Measurements from ENCODE around the gene GTPBP1.
A peak's percentile ranks its signal among the peaks of the same experiment; 100 is the strongest.

Gene GTPBP1

GRCh38 chr22:38742176-38742942 is 36.6 kb downstream of the GTPBP1 start:
- DNase-seq = no peak

DNA sequence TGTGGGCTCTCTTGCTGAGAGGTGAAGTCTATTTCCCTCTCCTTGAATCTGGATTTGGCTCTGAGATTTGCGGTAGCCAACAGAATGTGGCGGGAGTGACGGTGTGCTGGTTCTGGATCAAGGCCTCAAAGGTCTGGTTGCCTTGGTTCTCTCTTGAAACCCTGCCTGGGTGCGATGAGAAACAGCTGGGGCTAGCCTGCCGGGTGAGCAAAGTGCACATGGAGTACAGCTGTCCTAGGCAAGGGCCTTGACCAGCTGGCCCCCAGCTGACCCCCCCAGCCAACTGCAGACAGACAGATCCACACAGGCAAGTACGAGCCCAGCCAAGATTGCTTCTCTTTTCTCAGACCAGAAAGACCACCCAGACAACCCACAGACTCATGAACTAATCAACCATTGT is 39.2 kb downstream of the GTPBP1 start:
- DNase-seq = no peak

GRCh38 chr22:38745676-38746460 is 40.1 kb downstream of the GTPBP1 start:
- DNase-seq = no peak

- no peak for DNase-seq
These were observed 42.9 kb downstream of the GTPBP1 start for GRCh38 chr22:38748487-38749136.

DNA sequence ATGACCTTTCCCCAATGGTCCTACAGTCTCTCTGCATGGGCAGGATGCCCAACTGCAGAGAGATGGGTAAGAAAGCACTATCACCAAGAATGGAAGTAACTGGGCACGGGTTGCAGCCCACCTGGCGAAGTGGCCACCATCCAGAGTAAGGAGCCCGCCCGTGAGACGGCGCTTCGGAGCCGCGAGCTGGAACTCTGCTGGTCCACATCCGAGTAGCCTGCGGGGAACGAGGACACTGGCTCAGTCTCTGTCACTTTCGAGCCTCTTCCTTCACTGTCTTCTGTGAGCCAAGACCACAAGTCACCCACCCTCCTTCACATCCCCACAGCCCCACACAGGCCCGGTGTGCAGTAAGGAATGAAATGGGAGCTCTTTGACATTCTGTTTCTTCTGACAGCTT is 44.4 kb downstream of the GTPBP1 start:
- no peak for DNase-seq

GRCh38 chr22:38750638-38751037 is 44.9 kb downstream of the GTPBP1 start:
- DNase-seq = no peak

DNA sequence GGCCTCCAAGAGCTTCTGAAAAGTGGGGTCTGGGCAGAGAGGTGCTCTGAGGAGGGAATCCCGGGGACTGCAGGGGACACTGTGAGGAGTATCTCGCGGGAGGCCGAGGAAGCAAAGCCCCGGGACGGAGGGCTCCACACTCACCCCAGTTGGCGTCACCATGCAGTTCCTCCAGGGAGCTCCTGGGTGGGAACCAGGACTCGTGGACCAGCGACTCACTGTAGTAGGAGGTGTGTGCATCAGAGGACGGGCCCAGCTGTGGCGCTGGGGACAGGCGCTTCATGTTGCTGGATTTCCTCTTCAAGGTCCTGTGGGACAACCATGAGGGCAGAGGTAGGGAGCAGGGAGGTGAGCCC is 45.3 kb downstream of the GTPBP1 start:
- no peak for DNase-seq

GRCh38 chr22:38751422-38752346 is 45.9 kb downstream of the GTPBP1 start:
- DNase-seq = no peak

GRCh38 chr22:38753948-38754750 is 48.4 kb downstream of the GTPBP1 start:
- DNase-seq = peak; percentile 77

GRCh38 chr22:38754751-38755154 is 49.0 kb downstream of the GTPBP1 start:
- no peak for DNase-seq

DNA sequence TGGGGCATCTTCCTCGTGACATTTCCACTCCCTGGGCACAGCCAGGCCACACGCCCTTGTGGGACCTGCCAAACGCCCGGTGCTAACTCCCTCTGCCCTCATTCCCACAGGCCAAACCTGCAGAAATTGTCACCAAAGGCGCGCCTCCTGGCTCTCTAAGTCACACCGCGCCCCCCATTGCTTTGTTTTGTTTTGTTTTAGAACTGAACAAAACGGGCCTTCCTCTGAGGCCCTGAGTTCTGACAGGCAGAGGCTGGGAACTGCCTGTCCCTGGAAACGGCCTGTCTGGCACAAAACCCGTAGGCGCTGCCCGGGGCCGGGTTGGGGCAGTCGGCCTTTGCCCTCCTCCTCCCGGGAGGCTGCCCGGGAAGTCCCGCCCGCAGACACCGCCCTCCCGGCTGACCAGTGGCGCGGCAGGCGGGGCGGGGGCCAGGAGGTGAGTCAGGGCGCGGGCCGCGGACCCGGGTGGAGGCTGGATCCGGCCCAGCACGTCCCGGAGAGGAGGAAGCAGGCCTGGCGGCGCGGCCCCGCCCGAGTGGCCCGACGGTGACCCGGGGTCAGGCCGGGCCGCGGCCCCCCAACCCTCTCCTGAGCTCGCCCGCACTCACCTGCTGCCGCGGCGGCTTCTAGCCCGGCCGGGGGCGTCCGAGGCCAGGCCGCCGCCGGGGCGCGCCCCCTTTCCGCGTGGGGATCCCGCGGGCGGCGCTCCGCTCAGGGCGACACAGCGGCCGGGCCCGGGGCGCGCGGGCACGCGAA is 49.6 kb downstream of the GTPBP1 start:
- peak; percentile 93 for DNase-seq

DNA sequence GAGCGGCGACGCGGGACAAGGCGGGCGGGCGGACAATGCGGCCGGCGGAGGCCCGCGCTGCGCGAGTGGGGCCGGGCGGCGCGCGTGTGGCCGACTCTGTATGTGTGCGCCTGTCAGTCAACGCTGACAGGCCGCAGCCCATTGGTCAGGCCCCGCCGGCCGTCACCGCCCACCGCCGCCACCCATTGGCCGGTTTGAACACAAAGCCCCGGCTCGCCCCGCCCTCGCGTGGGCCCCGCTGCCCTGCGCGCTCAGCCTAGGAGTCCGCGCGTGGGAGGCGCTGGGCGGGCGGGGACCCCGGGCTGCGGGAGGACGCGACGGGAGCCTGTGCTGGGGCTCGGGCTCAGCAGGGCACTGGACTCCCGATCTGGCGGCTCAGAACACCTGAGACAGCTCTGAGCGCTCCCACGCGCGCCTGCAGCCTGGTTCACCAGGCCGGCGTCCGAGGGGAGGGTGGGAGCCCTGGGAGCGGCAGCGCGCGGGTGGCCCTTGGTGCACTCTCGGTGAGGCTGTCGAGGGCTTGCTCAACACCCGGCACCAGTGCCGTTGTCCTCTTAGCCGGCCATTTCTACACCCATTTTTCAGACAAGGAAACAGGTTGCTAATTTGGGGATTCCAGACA is 50.3 kb downstream of the GTPBP1 start, which contains the start of gene SUN2:
Gene SUN2 (minus strand): TSS at position 88 of the 622 bp plus-strand sequence. CDS start 3,370 bp downstream, outside the sequence.
- DNase-seq = peak; percentile 92

DNA sequence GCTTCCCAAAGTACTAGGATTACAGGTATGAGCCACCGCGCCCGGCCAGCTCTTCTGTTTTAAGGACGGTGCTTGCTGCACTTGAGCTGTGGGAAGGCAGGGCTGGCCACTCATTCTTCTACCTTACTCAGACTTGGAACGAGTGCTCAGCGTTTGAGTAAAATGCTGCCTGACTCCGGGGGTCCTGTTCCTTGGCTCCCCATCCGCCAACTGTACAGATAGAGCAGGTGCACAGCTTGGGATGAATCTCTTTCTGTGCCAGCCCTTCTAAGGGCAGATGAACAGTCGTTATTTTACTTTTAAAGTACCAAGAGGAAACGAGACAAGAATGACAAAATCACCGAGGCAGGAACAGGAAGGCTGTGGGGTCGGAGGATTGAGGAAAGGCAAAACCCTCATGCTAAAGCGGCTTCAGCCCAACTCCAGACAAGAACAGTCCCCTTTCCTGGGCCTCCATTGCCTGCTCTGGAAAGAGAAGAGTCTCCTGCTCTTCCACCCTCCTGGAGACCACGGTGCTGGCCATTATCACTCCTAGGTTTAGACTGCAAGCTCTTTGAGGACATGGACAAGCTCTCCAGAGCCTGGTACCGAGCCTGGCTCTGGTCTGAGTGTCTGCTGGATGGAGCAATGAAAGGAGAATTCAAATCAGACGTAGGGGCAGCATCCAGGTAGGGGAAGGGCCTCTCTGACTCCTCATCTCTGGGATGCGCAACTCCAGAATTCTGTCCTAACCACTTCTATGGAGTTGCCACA is 51.1 kb downstream of the GTPBP1 start:
- no peak for DNase-seq

DNA sequence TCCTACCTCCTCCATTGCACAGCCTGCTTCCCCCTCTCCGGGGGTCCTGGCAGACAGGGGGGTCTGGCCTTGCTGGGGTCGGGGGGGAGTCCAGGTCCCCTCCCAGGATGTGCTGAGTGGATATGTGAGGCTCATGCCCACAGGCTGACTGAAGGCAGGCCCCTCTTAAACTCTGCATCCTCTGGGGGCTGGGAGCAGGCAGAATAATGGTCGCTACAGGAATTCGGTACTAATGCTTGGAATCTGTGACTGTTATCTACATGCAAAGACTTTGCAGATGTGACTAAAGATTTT is 51.7 kb downstream of the GTPBP1 start:
- no peak for DNase-seq

DNA sequence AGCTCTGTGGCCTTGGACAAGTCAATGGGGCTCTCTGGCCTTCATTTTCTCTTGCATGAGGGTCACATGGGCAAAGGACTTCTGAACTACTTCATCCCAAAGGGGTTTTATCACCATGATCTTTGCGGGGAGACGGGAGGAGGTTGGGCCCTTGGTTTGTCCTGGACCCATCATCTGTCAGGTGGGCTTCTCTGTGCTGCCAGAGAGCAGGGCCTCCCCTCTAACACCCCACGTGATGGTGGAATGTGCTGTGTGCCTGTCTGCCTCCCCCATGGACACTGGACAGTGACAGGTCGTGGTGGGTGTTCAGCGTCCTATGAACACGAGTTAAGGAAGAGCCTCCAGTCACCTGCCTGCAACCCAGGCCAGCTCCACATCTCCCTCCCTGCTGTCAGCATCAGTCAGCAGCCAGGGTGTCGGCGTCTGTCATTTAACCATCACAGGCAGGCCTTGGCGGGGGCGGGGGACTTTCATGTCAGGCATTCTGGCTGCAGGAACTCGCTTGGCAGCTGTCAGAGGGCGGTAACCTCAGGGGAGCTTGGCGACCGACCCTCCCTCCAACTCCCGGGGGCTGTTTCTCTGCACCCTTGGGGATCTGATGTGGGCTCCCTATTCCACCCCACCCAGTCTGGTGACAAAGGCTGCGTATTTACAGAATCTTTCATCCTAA is 52.7 kb downstream of the GTPBP1 start:
- no peak for DNase-seq

- no peak for DNase-seq
These were observed 53.3 kb downstream of the GTPBP1 start for GRCh38 chr22:38759005-38759404.

GRCh38 chr22:38760477-38761201 is 54.9 kb downstream of the GTPBP1 start:
- peak; percentile 75 for DNase-seq

Data from islet precursor cell (in vitro differentiated cells).